HG03196 (cell line): ENCODE results near the gene ZBTB40.

Experiments used
- ATAC-seq: cut with Tn5 transposase; IDR thresholded peaks from one replicate; pipeline ENCODE4 v1.9.1; 2021; ENCODE audit not compliant: unreplicated experiment

The ZBTB40 gene

GRCh38 chr1:22431965-22432364 lies 19.7 kb upstream of the ZBTB40 start:
- no peak for ATAC-seq

DNA sequence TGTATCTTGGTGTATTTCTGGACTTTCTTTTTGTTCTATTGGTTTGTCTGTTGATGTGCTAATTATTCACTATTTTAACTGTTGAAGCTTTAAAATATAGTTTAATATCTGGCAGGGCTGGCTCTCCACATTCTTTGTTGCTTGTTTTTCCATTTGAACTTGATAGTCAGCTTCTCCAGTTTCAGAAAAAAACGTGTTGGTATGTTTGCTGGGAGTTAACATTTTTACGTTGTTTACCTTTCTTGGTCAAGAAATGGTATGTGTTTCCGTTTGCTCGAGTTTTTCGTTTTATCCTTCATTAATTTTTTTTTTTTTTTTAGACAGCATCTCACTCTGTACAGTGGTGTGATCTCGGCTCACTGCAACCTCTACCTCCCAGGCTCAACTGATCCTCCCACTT lies 16.9 kb upstream of the ZBTB40 start:
- no peak for ATAC-seq

GRCh38 chr1:22436948-22437347 lies 14.7 kb upstream of the ZBTB40 start:
- ATAC-seq: no peak

DNA sequence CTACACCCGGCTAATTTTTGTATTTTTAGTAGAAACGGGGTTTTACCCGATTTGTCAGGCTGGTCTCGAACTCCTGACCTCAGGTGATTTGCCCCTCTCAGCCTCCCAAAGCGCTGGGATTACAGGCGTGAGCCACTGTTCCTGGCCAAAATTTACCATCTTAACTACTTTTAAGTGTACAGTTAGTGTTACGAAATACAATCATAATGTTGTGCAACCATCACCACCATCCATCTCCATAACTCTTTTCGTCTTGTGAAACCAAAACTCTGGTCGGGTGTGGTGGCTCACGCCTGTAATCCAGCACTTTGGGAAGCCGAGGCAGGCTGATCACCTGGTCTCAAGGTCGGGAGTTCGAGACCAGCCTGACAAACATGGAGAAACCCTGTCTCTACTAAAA lies 14.1 kb upstream of the ZBTB40 start:
- ATAC-seq: no peak

DNA sequence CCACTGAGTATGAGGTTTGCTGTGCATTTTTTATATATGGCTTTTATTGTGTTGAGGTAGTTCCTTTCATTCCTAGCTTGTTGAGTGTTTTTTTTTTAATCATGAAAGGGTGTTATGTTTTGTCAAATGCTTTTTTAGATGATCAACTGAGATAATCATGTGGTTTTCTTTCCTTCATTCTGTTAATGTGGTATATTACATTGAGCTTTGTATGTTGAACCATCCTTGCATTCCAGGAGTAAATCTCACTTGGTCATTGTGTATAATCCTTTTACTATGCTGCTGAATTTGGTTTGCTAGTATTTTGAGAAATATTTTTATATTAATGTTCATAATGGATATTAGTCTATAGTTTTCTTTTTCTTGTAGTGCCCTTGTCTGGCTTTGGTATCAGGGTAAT lies 11.1 kb upstream of the ZBTB40 start:
- ATAC-seq: no peak

DNA sequence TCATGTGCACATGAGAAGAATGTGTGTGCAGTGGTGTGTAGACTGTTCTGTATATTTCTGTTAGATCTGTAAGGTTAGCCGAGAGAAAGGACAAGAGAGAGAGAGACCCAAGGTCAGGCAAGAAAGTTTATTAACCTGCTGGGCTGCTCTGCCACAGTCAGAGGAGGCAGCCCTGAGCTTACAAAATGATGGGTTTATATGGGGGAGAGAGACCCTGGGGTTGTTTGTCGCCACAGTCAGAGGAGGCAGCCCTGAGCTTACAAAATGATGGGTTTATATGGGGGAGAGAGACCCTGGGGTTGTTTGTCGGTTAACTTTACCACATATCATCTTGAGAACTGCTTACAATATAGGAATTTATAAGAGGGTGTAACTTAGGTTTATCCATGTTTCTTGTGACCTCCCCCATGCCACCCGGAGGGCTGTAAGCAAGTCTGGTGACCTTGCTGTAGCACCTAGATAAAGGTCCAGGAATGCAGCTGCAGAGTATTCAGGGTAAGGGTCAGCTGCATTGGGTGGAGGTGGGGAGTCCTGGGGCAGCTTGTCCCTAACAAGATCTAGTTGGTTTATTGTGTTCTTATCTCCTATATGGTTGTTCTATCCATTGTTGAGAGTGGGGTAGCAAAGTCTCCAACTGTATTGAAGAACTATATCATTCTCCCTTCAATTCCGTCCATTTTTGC lies 9.3 kb upstream of the ZBTB40 start:
- ATAC-seq: no peak

- ATAC-seq: no peak
Observed at GRCh38 chr1:22443332-22443731, 8.3 kb upstream of the ZBTB40 start.

DNA sequence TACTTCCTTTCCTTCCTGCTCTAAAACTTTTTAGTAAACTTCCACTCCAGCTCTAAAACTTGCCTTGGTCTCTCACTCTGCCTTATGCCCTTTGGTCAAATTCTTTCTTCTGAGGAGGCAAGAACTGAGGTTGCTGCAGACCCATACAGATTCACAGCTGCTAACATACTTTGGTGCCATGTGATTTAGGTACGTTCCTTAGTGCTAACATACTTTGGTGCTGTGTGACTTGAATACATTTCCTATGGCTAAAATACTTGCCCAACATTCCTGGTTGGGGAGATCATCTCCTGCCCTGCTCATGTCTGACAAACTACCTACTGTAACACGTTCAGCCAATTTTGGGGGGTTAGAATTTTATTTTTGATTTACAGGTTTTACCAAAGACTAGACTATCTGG lies 6.8 kb upstream of the ZBTB40 start:
- no peak for ATAC-seq

GRCh38 chr1:22447621-22448111 lies 4.0 kb upstream of the ZBTB40 start:
- ATAC-seq: no peak

- ATAC-seq: no peak
Observed at GRCh38 chr1:22449636-22450035, 2.0 kb upstream of the ZBTB40 start.

GRCh38 chr1:22450351-22451021 lies 1.2 kb upstream of the ZBTB40 start:
- no peak for ATAC-seq

- ATAC-seq: peak; percentile 20
Observed at GRCh38 chr1:22452481-22452957, 868 bp downstream of the ZBTB40 start.

- ATAC-seq: no peak
Observed at GRCh38 chr1:22453181-22453580, 1.5 kb downstream of the ZBTB40 start.

GRCh38 chr1:22454476-22455056 lies 2.9 kb downstream of the ZBTB40 start:
- ATAC-seq: no peak

DNA sequence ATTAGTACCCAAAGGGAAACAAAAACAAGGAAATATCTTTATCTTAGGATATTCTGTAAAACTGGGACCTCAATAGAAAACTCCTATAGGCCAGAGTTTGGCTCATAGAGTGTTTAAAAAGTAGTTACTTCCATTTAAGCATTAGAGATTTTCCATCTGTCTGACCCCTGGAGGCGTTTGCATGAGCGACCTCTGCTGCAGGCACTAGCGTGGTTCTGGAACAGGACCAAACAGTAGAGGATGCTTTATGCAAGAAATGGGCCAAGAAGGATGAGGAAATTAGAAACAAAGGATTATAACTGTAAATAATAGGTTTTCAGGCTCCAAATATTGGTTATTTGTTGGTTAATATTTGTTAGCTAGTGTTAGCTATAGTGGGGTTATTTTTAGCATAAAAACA lies 5.7 kb downstream of the ZBTB40 start:
- ATAC-seq: no peak

- ATAC-seq: no peak
Observed at GRCh38 chr1:22457836-22458235, 6.2 kb downstream of the ZBTB40 start.

GRCh38 chr1:22461100-22461499 lies 9.4 kb downstream of the ZBTB40 start:
- no peak for ATAC-seq

- ATAC-seq: no peak
Observed at GRCh38 chr1:22461678-22462527, 10.3 kb downstream of the ZBTB40 start.

DNA sequence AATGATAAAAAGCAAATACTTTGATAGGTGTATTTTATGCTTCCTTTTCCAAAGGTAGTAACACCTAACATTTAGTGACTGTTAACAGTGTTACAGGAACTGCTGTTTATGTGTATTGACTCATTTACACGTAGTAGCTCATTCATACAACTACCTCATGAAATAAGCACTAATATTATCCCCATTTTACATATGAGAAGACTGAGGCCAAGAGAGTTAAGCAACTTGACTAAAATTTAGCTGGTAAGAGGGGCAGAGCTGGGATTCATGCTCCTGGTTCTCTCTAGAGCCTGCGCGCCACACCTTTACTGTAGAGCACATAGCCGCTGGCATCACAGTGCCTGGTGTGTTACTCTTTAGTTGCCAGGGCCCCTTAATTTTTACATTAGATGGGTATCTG lies 11.3 kb downstream of the ZBTB40 start:
- ATAC-seq: no peak

GRCh38 chr1:22465015-22465565 lies 13.4 kb downstream of the ZBTB40 start:
- no peak for ATAC-seq

GRCh38 chr1:22465671-22466070 lies 14.0 kb downstream of the ZBTB40 start:
- no peak for ATAC-seq
